GM10248 (cell line): ENCODE measurements around the gene OR6J1.

ENCODE experiments used
- CTCF ChIA-PET: fragments of 300-600 bp; sonication (Branson Sonifier 250); formaldehyde crosslinking; extraction: SDS; loops from one replicate; lab custom pipeline; 2021; ENCODE audit warnings: antibody characterized with exemption; lab: Yijun Ruan, JAX
- POLR2A ChIA-PET: fragments of 350-650 bp; sonication (Branson Sonifier 250); formaldehyde crosslinking; extraction: SDS; loops from one replicate; lab custom pipeline; 2020; ENCODE audit warnings: antibody characterized with exemption; lab: Yijun Ruan, JAX
- DNase-seq: peaks from one replicate; pipeline ENCODE4 v3.0.0; 2012; ENCODE audit errors: extremely low spot score
- CTCF ChIP-seq: IDR thresholded peaks from 2 replicates; pipeline ENCODE4 v1.5.1; 2012; ENCODE audit warnings: mild to moderate bottlenecking, low read depth; ENCODE audit errors: extremely low read depth, missing control alignments, control extremely low read depth

Gene OR6J1

GRCh38 chr14:22597771-22598098 is 46.4 kb downstream of the OR6J1 start:
- no peak for DNase-seq
- ChIA-PET POLR2A (interaction anchor here (1.1 to 2.0 kb wide), 2 partner anchors 8 to 84 kb away, joined by 3 to 17 read pairs; partner anchors contain the start of gene DAD1), CTCF (interaction anchor here (1.2 to 8.3 kb wide), 13 partner anchors 8 to 275 kb away, joined by 3 to 87 read pairs (median 5); partner anchors contain the start of genes DAD1 and LRP10)
- no peak for TF ChIP-seq CTCF

GRCh38 chr14:22597265-22597664 is 46.9 kb downstream of the OR6J1 start:
- POLR2A ChIA-PET, result interaction anchor here (2.0 kb wide), 1 partner anchor 8 kb away, joined by 17 read pairs; the partner anchor contains the start of gene DAD1
- TF ChIP-seq CTCF, result no peak
- CTCF ChIA-PET, result interaction anchor here (1.2 to 8.3 kb wide), 12 partner anchors 8 to 268 kb away, joined by 3 to 87 read pairs (median 4); partner anchors contain the start of gene DAD1

GRCh38 chr14:22596354-22596879 is 47.7 kb downstream of the OR6J1 start:
- no peak for DNase-seq
- POLR2A ChIA-PET, result no interaction called here
- TF ChIP-seq CTCF, result no peak
- CTCF ChIA-PET, result interaction anchor here (1.4 to 8.3 kb wide), 3 partner anchors 7 to 25 kb away, joined by 3 to 87 read pairs (median 36); partner anchors contain the start of gene DAD1

More at GRCh38 chr14:22597265-22597664, 46.9 kb downstream of the OR6J1 start:
- no peak for DNase-seq

GRCh38 chr14:22594156-22594716 is 49.9 kb downstream of the OR6J1 start:
- no peak for DNase-seq
- ChIA-PET CTCF (interaction anchor here (1.0 to 16.3 kb wide), 9 partner anchors 9 to 296 kb away, joined by 3 to 191 read pairs (median 6); no protein-coding TSS in a partner anchor), POLR2A (no interaction called here)
- no peak for TF ChIP-seq CTCF

GRCh38 chr14:22593601-22594000 is 50.6 kb downstream of the OR6J1 start:
- DNase-seq, result no peak
- TF ChIP-seq CTCF, result no peak
- ChIA-PET POLR2A (no interaction called here), CTCF (interaction anchor here (0.7 to 16.3 kb wide), 11 partner anchors 9 to 297 kb away, joined by 3 to 191 read pairs (median 5); no protein-coding TSS in a partner anchor)

- CTCF ChIA-PET, result interaction anchor here (0.7 to 16.3 kb wide), 13 partner anchors 9 to 297 kb away, joined by 3 to 191 read pairs (median 4); no protein-coding TSS in a partner anchor
- no peak for TF ChIP-seq CTCF
- POLR2A ChIA-PET, result no interaction called here
- no peak for DNase-seq
Measured at GRCh38 chr14:22593189-22593588, 51.0 kb downstream of the OR6J1 start.
